Stimulated activated CD4-positive, alpha-beta T cell treated with anti-CD3 and anti-CD28 coated beads, Interleukin-1b, Interleukin-23, amount 100 ng/mL, for 1 hour (primary cell): Measurements from ENCODE around the gene ZBTB7A.

ENCODE experiments used
- DNase-seq, 2 donors: peaks; one replicate each; pipeline ENCODE4 v3.0.0-alpha.2; 2020; ENCODE audit warnings: low read depth in 2 of 2

ZBTB7A gene

DNA sequence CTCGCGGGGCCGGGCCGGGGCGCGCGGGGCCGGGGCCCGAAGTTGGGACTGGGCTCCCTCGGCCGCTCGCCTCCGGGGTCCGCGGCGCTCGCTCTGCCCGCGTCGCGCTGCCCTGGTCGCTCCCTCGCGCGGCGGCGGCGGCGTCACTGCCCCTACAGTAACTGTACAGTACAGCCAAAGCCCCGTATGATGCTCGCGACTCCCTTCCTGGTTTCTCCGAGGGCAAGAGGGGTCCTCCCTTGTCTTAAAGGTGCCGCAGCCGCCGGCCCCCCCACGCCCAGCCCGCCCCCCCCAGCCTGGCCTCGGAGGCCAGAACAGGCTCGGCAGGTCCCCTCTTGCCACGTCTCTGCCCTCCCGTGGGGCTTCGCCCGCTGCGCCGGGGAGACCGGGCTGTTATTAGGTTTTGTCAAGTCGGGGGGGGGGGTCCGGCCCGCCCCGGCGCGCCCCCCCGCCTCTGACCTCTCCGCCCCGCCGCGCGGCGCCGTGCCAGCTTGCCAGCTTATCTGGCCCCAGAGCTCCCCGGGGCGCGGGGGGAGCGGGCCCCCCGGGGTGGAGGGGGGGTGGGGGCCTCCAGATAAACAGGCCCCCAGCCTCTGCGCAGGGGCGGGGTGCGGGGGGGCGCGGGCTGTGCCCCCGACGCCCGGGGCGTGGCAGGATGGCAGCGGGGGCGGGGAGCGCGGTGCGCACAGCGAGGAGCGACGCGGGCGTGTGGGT lies at the start of gene ZBTB7A:
Gene ZBTB7A, minus strand, starts transcription at position 218 of the 714 bp plus-strand sequence. CDS start 11,667 bp downstream, outside the sequence.
- DNase-seq: peak; percentile 50 to 63

DNA sequence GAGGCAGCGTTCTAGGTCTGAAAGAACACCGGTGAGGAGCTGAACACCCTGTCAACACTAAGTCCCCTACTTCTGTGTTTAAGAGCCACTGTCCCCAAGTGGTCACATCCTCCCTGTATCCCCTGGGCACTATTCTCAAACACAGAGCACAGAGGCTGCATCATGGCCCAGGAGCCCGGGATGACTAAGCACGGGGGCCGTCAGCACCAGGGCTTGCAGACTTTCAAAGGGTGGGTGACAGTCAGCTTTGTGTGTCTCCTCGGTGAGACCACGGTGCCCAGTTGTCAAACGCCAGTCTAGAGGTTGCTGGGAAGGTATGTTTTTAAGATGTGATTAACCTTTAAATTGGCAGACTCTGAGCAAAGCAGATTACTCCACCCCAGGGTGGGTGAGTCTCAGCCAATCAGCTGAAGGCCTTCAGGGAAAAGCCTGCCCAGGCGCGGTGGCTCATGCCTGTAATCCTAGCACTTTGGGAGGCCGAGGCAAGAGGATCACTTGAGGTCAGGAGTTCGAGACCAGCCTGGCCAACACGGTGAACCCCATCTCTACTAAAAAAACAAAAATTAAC lies 49.2 kb upstream of the ZBTB7A start:
- DNase-seq: no peak

DNA sequence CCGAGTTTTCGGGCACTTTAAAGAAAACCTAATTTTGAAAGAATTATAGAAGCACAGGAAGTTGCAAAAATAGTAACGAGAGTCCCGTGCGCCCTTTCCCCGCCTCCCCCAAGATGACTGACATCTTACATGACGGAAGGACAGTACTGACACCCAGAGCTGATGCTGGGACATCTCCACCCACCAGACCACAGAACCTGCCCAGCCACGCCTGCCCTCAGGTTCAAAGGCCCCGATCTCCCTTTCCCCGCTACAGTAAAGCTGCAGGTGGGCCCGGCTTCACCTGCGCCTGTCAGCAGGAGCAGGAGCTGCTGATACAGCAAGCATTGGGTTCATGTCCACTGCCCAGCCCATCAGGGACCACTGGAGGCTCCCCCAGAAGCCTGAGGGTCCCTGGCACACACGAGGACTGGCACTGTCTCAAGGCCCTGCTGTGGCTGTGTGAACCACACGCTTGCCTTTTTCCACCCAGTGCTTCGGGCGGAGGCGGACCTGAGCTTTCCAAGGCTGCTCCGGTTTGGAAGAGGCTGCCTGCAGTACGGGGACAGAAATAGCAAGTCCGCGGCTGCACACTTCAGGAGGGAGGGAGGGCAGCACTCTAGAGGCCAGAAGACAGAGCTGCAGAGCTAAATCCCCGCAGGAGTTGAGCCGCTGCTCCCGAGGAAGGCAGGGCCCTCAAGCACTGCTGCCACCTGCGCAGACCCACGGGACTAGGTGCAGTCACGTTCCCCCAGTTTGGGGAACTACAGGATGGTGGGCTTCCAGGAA lies 48.5 kb upstream of the ZBTB7A start:
- peak in 1 of 2 donors; percentile 20 for DNase-seq

DNA sequence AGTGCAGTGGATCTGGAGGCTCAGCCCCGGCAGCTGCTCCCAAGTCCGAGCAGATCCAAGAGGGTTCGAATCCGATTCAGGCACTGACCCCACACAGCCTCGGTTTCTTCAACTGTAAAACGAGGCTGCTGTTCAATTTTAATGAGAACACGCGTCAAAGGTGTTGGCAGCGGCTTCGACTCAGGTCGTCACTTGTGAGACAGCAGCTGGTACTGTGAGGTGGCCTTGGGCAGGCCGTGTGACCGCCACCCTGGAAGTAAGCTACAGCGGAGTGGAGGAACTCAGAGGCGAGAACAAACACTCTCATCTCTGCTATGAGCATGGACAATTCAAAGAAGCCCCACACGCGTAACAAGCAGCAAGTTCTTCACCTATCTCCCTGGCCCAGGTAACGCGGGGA lies 47.5 kb upstream of the ZBTB7A start:
- no peak for DNase-seq

DNA sequence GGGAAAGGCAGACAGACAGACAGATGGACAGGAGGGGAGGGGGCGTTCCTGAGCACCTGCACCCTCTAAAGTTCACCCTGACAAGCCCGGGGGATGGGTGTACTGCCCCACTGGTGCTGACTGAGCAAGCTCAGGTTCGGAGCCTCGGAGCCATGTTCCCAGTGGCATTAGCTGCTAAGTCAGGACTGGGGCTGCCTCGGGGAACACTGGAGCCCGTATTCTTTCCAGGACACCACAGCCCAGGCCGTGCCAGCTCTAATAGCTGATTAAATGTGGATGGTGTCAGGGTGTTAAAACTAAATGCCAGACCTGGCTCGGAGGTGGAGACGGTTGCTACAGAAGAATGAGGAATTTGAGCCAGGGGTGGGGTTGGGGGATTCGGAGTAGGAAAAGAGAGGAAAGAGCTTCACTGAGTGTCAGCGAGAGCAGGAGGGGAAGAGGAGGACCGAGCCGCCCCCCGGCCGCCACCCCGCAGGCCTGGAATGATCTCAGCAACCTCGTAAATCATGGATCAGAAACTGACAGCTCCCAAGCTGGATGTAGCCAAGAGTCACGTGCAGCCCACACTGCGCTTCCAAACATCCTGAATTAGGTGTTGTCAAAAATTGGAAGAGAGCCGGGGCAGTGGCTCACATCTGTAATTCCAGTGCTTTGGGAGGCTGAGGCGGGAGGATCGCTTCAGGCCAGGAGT lies 46.8 kb upstream of the ZBTB7A start:
- no peak for DNase-seq

DNA sequence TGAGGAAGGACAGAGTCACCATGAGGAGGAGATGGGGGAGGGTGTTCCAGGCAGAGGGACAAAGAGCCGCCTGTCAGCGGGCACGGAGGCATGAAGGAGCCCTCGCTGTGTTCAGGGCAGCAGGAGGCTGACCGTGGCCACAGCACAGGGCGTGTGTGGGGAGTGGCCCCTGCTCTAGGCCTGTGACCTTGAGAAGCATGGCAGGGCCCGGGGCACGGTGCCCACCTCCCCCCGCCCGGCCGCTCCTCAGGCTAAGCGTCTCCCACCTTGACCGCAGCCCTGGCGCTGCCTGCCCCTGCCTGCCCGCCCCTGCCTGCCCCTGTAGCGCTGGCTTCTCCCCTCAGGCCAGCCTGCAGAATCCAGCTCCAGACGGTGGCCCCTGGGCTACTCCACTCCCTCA lies 45.7 kb upstream of the ZBTB7A start:
- DNase-seq: no peak

DNA sequence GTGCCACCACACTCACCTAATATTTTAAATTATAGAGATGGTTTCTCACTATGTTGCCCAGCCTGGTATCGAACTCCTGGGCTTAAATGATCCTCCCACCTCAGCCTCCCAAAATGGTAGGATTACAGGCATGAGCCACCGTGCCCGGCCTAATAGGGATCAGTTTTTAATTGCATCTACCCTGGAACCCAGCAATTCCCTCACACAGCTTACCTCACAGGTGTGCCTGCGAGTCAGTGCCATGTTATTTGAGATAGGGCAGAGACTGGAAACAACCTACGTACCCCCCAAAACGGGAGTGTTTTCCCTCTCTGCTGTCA lies 42.9 kb upstream of the ZBTB7A start:
- no peak for DNase-seq

DNA sequence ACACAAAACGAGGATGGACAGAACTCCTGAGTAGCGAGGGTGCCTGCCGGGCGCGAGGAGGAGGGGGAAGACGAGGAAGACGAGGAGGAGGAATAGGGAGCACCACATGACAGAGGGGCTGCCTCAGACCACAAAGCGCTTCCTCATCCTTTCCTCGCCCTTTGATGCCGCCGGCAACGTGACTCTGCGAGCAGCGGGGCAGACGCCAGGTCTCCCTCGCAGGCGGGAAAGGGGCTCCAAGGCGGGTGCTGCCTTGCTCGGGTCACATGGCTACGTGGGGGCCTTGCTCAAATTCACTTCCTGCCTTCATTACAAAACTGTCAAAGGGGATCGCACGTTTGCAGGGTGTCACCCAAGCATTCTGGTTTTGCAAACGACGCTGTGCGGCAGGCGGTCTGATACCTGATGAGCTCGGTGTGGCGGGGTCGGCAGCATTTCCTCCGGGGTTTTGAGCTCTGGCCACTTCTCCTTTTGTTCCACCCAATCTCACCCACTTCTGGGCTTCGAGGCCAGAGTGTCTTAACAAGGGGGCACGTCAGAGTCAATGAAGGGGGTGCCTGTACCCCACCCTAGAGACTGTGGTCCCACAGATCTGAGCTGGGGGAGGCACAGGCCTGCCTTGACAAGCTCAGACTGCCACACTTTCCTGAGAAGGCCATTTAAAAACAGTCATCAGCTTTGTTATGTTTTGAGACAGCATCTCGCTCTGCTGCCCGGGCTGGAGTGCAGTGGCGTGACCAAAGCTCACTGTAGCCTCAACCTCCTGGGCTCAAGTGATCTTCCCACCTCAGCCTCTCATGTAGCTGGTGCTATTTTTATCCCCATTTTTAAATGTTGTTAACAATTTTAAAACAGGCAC lies 42.3 kb upstream of the ZBTB7A start:
- DNase-seq: no peak

DNA sequence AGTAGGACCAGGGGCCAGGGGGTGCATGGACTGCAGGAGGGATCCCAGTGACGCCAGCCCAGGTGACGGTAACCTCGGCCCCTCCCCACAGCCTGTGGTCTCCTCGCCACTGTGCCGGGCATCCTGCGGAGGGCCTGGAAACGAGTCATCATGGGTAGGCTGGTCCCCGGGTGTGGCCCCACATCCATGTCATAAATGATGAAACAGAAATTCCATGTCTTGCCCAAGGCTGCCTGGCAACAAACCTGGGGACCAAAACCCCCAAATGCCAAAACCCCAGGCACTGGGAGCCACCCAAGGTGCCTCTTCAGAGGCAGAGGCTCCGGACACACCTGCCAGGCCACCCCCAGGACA lies 36.4 kb upstream of the ZBTB7A start:
- no peak for DNase-seq

DNA sequence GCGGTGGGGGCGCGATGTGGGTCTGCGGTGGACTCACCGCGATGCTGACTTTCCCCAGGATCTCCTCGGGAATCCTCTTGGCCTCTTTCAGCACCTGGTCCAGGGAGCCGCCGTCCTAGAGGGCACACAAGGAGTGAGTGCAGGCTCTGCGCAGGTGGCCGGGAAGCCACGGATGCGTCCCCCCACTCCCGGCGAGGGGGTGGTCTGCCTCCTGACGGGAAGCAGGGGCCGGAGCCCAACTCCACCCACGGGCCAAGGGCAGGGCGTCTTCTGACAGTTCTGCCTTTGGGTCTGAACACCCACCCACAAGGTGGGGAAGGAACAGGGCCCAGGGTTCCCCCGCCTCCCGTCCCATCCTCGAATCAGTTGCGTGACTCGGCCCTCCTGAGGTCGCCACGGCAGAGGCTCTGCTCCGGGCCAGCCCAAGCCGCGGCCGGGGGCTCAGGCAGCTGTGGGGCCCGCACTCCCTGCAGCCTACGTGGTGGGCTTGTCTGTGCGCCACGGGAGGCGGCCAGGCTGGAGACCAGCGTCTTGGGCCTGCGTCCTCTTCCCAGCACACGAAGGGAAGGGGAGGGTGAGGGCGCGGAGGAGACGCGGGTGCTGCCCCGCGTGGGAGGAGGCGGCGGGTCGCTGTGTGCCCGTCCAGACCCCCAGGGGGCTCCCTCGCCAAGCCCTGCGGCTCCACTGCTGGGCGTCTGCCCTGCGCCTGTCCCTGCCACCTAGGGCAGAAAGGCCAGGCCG lies 35.8 kb upstream of the ZBTB7A start:
- DNase-seq: no peak

DNA sequence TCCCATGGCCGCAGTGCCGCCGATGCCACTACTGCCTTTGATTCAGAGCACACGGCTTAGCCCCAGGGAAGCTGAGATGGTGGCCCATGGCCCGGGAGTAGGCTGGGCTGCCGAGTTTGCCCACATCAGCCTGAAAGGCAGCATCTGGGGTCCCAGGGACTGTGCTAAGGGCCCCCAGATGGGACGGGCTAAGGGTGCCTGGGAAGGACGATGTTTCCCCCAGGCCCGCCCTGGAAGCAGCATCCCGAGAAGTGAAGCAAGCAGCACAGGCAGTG lies 34.7 kb upstream of the ZBTB7A start:
- DNase-seq: no peak

DNA sequence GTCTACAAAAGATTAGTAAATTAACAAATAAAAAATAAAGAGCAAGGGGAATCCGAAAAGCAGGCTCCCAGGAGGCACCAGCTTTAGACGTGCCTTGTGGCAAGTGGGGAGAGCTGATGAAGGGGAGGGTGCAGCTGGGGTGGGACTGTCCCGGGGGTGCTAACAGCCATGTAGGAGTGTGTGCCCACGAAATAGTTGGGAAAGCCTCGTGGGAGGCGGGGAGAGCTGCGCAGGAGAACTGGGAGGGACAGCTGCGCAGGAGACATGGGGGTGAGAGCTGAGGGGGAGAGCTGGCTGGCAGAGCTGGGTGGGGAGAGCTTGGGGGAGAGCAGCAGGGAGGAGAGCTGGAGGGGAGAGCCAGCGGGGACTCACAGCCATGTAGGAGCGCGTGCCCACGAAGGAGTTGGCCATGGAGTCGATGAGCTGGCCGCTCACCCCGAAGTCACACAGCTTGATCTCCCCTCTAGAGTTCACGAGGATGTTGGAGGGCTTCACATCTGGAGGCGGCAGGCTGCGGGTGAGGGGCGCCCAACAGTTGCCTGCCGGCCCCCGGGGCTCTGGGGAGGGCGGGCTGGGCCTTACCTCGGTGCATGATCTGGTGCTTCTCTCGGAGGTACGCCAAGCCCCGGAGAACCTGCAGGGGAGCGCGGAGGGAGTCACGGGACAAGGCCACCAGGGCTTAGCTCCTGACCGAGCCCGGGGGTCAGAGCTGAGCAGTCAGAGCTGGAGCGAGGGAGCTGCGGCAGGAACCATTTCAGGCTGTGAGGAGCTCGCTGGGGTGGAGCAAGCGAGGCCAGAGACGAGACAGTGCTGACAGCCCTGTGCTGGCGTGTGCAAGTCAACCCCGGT lies 34.2 kb upstream of the ZBTB7A start:
- no peak for DNase-seq

DNA sequence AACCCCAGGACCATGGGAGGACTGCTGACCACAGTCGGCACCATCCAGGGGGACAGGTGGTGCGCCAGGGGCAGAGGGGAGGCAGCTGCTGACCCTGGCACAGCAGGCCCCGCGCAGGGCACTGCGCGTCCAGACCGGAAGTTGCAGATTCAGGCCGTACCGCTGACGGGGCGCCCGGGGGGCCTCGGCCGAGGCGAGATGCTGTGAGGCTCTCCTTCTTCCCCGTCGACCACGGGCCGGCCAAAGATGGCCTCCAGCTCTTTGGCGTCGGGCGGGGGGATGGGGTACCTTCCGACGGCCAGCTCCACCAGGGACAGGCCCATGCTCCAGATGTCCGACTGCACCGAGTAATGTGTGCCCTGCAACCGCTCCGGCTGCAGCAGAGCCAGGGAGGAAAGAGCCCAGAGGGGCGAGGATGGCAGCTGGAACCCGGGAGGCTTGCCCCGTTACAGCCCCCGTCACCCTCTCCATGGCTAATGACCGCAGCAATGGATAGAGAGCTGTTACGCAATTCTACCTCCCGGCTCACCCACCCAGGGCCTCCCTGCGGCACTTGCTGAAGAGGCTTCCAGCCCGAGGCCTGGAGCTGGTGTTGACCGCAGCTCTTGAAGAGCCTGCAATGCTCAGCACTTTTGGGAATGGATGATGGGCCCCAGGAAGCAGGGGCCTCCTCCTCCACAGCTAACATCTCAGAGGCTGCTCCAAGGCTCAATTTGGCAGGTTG lies 32.5 kb upstream of the ZBTB7A start:
- DNase-seq: no peak

DNA sequence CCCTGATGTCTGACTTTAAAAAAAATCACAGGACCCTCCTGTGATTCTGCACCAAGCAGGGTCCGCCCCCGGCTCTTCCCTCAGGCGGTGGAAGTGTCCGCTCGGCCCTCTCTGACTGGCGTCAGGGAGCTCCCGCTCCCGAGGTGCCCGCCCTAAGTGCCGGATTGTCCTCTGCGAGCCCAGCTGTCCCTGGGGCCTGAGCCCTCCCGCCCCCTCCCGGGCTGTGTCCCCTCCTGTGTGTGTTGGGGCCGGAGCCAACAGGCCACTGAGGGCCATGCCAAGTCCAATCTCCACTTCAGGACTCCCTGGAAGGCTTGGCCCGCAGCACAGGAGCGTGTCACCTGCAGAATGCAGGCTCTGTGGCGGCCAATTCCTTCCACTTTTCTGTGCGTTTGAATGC lies 31.8 kb upstream of the ZBTB7A start:
- no peak for DNase-seq

DNA sequence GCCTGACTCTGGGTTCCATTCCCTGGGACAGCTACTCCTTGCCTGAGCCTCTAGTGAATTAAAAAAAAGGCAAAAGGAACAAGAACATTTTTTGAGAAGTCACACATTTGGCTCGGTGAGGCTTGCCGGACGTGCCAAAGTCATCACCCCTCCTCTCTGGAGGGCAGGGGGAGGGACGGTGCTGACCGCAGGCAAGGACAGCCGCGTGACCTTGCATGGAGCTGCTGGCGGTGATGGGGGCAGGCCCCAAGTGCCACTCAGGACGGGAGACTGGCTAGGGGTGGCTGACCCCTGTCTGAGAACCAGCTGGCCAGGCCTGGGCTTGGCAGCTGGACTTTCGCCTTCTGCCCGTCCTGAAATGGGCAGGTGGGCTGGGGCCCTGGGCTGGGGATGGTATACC lies 30.8 kb upstream of the ZBTB7A start:
- DNase-seq: no peak

DNA sequence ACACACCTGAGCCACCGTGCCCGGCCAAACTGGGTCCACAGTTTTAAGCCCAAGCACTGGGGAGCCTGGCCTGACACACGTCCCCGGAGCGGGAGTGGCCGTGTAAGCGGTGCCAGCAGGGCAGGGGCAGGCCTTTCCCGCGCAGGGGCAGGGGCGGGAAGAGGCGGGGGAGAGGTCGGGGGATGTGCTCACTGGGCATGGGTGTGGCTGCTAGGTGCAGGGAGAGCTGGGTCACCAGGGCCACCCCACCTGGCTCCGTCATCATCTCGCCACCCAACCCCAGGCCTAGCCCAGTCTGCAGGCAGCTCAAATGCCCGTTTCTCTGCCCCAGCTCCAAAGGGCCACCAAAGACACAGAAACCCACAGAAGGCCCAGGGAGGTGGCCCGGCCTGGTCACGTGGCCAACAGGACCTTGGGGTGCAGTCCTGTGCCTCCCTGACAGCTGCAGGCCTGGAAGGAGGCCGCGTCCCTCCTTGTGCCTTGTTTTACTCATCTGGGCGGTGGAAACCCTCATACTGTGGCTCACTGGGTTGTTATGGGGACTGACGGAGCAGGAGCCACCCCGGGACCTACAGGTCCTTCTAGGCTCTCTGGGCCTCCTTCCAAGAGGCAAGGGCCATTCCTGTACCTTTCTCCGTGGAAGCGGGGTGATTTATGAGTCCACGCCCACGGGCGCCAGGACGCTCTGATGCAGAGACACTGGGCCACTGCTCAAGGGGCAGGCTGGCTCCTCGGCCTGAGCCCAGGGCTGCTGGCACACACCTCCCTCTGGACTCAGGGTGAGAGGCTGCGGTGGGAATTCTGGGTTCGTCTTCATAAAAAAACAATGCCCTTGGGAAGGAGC lies 29.6 kb upstream of the ZBTB7A start:
- DNase-seq: no peak

DNA sequence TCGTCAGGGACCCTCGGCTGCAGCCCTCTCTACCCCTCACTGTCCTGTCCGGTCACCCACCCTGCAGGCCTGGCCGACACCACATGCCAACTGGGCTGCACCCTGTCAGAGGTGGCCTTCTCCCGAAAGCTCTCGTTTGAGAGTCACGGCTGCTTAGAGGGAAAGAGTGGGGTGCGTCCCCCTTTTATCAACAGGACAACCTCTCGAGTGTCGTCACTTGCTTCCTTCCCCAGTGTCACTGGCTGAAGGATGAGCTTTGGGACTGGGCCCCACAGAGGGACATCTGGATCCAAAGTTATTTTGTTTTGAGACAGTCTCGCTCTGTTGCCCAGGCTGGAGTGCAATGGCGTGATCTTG lies 28.8 kb upstream of the ZBTB7A start:
- DNase-seq: no peak

DNA sequence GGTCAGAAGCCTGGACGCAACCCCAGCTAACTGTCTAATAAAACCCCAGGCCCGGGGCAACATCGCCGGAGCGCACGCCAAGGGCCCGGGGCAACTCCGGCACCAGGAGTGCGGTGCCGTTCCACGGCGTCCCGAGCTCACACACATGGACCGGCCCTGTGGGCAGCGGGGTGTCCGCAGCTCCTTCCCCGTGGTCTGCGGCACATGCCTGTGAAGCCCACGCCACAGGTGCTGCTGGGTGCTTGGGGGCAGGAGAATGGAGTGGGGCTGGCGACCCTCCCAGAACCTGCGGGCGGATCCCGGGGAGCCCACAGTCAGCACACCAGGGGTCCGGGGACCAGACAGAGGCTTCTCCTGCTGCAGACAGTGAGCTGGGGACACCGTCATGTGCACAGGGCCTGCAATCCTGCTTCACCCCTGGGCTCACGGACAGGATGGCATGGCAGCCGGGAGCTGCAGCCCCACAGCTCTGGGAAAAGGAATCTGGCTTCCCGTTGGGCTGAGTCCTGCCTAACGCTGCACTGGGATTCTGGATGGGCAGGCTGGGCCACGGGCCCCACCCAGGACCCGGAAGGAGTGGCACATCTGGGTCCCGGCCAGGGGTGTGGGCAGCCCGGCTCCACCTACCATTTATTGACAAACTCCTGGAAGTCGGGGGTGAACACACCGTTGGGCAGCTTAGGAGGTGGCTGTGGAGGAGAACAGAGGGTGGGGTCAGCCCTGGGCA lies 28.2 kb upstream of the ZBTB7A start:
- no peak for DNase-seq
